Adrenal gland (tissue), 5 donors: ENCODE data around the gene OR5AP2.

ENCODE experiments used
- CTCF ChIP-seq, 6 experiments: fragments of 450-650 bp in 4 of 6; fragments of 200-600 bp in 2 of 6; sonication (generic) in 1 of 6; IDR thresholded peaks; 1 replicate in 5 of 6; 2 replicates in 1 of 6; pipeline versions ENCODE4 v1.5.1 to v1.8.0; 2016 to 2021; ENCODE audit warnings: antibody characterized with exemption in 6 of 6, mild to moderate bottlenecking in 2 of 6, moderate library complexity in 1 of 6
- POLR2A ChIP-seq, 2 donors: fragments of 450-650 bp; IDR thresholded peaks; one replicate each; pipeline ENCODE4 v1.6.1; 2017; ENCODE audit warnings: antibody characterized with exemption in 2 of 2, mild to moderate bottlenecking in 2 of 2, moderate library complexity in 1 of 2
- donor health status: DM: no; HTN: no; CAD: no.

GRCh38 chr11:56637500-56637899, 4.7 kb downstream of the OR5AP2 start:
- no peak for TF ChIP-seq POLR2A (IDR thresholded peaks at IDR 0.05)
- no peak for TF ChIP-seq CTCF (IDR thresholded peaks at IDR 0.05)
